Common myeloid progenitor, CD34-positive (primary cell): ENCODE results near the gene NGB.
A peak's percentile ranks its signal among the peaks of the same experiment; 100 is the strongest.

Experiments used
- CTCF ChIA-PET: fragments of 350-600 bp; sonication (Branson Sonifier 250); formaldehyde crosslinking; loops from one replicate; lab custom pipeline; 2021; ENCODE audit warnings: antibody characterized with exemption; lab: Charles Lee
- POLR2A ChIA-PET: fragments of 350-600 bp; sonication (Branson Sonifier 250); formaldehyde crosslinking; loops from one replicate; lab custom pipeline; 2021; ENCODE audit warnings: antibody characterized with exemption; lab: Charles Lee
- DNase-seq, 3 donors: peaks; one replicate each; pipeline versions ENCODE4 v3.0.0 to v3.0.0-alpha.2; 2013
- H3K27ac ChIP-seq, 2 experiments: 1 replicate in 1 of 2; 2 replicates in 1 of 2; pipeline ENCODE4 v1.7.0; 2013; ENCODE audit warnings: inconsistent platforms in 2 of 2, low read length in 2 of 2, mild to moderate bottlenecking in 2 of 2, low read depth in 1 of 2, moderate library complexity in 1 of 2; ENCODE audit not compliant: severe bottlenecking in 2 of 2, insufficient read depth in 1 of 2, poor library complexity in 1 of 2
- H3K27me3 ChIP-seq, 5 experiments: replicated peaks in 2 of 5; 1 replicate in 3 of 5; 2 replicates in 2 of 5; pipeline versions ENCODE4 v1.6.1 to v1.7.0; 2013; ENCODE audit warnings: low read length in 4 of 5, mild to moderate bottlenecking in 2 of 5, moderate library complexity in 2 of 5, inconsistent platforms in 1 of 5; ENCODE audit not compliant: insufficient read depth in 5 of 5, control insufficient read depth in 4 of 5
- H3K36me3 ChIP-seq, 4 experiments: 1 replicate in 2 of 4; 2 replicates in 2 of 4; pipeline versions ENCODE4 v1.6.1 to v1.7.0; 2013; ENCODE audit warnings: low read length in 3 of 4, control low read depth in 1 of 4, mild to moderate bottlenecking in 1 of 4; ENCODE audit not compliant: control insufficient read depth in 4 of 4, insufficient read depth in 4 of 4
- H3K4me1 ChIP-seq, 4 experiments: 1 replicate in 3 of 4; 2 replicates in 1 of 4; pipeline versions ENCODE4 v1.6.1 to v1.7.1; 2013; ENCODE audit warnings: low read length in 3 of 4, mild to moderate bottlenecking in 3 of 4, control low read depth in 1 of 4, inconsistent platforms in 1 of 4, moderate library complexity in 1 of 4; ENCODE audit not compliant: control insufficient read depth in 4 of 4, insufficient read depth in 4 of 4; ENCODE audit errors: control extremely low read depth in 1 of 4
- H3K4me3 ChIP-seq, 7 experiments: 1 replicate in 4 of 7; 2 replicates in 3 of 7; pipeline versions ENCODE4 v1.5.1 to v1.7.0; 2013; ENCODE audit warnings: mild to moderate bottlenecking in 7 of 7, low read length in 6 of 7, moderate library complexity in 6 of 7, inconsistent platforms in 2 of 7, low read depth in 2 of 7, control low read depth in 1 of 7; ENCODE audit not compliant: insufficient read depth in 4 of 7, control insufficient read depth in 1 of 7; ENCODE audit errors: extremely low read depth in 1 of 7
- H3K9me3 ChIP-seq, 5 experiments: 1 replicate in 4 of 5; 2 replicates in 1 of 5; pipeline versions ENCODE4 v1.6.1 to v1.7.1; 2013; ENCODE audit warnings: low read length in 4 of 5, mild to moderate bottlenecking in 2 of 5, inconsistent platforms in 1 of 5, low read depth in 1 of 5, moderate library complexity in 1 of 5; ENCODE audit not compliant: control insufficient read depth in 4 of 5, insufficient read depth in 2 of 5; ENCODE audit errors: control extremely low read depth in 1 of 5
- WGBS: methylation state at CpG from one replicate; pipeline ENCODE4 v1.1.5; 2013; ENCODE audit not compliant: insufficient coverage; 5-methylcytosine and 5-hydroxymethylcytosine counted together

NGB gene

DNA sequence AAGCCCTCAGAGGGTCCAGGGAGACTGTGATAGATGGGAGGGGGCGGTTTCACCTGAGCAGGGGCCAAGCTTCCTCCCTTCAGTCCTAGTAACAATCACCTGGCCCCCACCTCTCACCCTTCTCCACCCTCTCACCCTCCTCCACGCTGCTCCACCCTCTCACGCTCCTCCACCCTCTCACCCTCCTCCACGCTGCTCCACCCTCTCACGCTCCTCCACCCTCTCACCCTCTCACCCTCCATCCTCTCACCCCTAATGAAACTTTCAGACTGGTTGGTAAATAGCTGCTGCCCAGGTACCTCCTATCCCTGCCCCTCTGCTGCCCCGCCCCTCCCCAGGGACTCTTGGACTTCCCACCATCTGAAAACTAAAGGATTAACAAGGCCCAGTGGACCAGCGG lies 34.2 kb downstream of the NGB start:
- Histone ChIP-seq H3K4me1 (peaks cover 0 to 4% (median 0%) of the 10 kb centered on the region in 4 experiments), H3K27me3 (no peaks in the 10 kb centered on the region), H3K27ac (no peak overlapping the region), H3K9me3 (no peaks in the 10 kb centered on the region), H3K4me3 (no peak overlapping the region), H3K36me3 (no peaks in the 10 kb centered on the region)
- no peak for DNase-seq
- 95% methylated on average over 4 of the region's 7 CpGs for WGBS
- ChIA-PET CTCF (interaction anchor here (1.3 to 1.4 kb wide), 4 partner anchors 12 to 85 kb away, joined by 3 to 4 read pairs (median 4); no protein-coding TSS in a partner anchor), POLR2A (no interaction called here)

DNA sequence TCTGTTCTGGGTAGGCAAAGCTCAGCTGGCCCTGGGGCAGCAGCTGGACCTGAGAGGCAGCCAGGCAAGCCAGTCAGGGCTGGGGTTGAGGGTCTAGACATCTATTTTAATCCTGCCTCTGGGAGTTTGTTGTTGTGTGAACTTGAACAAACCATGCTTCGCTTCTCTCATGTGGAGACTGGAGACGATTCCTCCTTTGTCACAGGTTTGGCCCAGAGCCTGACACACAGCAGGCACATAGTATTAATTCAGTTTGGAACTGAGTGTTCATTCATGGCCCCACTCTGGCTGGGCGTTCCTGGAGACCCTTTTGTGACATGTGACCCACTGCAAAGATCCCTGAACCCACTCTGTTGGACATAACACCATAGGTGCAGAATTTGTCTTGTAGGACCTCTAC lies 39.3 kb downstream of the NGB start:
- Histone ChIP-seq H3K4me3 (no peak overlapping the region), H3K4me1 (no peaks in the 10 kb centered on the region), H3K36me3 (no peaks in the 10 kb centered on the region), H3K9me3 (no peaks in the 10 kb centered on the region), H3K27ac (no peak overlapping the region), H3K27me3 (no peaks in the 10 kb centered on the region)
- DNase-seq: no peak
- CTCF ChIA-PET: no interaction called here
- POLR2A ChIA-PET: no interaction called here
- WGBS: 94% methylated on average over 3 of the region's 3 CpGs

- DNase-seq: no peak
- 96% methylated on average over 2 of the region's 2 CpGs for WGBS
- H3K4me3 ChIP-seq: no peak overlapping the region
- no peaks in the 10 kb centered on the region for H3K36me3 ChIP-seq
- H3K27ac ChIP-seq: no peak overlapping the region
- ChIA-PET POLR2A (no interaction called here), CTCF (interaction anchor here (0.6 kb wide), 1 partner anchor 14 kb away, joined by 3 read pairs; no protein-coding TSS in a partner anchor)
- no peaks in the 10 kb centered on the region for H3K9me3 ChIP-seq
- H3K4me1 ChIP-seq: no peaks in the 10 kb centered on the region
- H3K27me3 ChIP-seq: no peaks in the 10 kb centered on the region
These were observed 40.1 kb downstream of the NGB start for GRCh38 chr14:77230914-77231313.

DNA sequence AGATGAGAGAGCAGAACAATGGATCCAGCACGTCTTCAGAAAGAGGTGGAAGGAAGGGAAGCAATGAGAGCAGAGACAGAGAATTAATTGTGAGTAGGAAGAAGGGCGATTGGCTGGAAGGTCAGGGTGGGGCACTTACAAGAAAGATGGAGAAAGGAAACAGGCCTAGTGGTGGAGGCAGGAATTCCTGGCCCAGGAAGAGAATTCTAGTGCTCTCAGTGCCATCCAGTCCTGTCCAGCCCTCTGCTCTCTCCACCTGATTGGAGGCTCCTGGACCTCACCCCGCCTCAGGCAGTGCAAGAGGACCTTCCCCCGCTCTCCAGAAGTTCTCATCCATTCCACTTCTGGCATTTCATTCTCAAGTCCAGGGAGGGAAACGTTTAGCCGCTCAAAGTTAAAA lies 43.0 kb downstream of the NGB start:
- Histone ChIP-seq H3K36me3 (no peaks in the 10 kb centered on the region), H3K9me3 (no peaks in the 10 kb centered on the region), H3K4me1 (peaks cover 0 to 4% (median 0%) of the 10 kb centered on the region in 4 experiments), H3K27ac (no peak overlapping the region), H3K4me3 (no peak overlapping the region), H3K27me3 (peaks cover 0 to 5% (median 0%) of the 10 kb centered on the region in 5 experiments)
- CTCF ChIA-PET: interaction anchor here (0.6 kb wide), 1 partner anchor 11 kb away, joined by 4 read pairs; no protein-coding TSS in a partner anchor
- POLR2A ChIA-PET: no interaction called here
- 73% methylated on average over 4 of the region's 6 CpGs for WGBS
- DNase-seq: no peak

- Histone ChIP-seq H3K4me3 (no peak overlapping the region), H3K36me3 (no peaks in the 10 kb centered on the region), H3K27ac (no peak overlapping the region), H3K27me3 (peaks cover 0 to 5% (median 0%) of the 10 kb centered on the region in 5 experiments), H3K9me3 (no peaks in the 10 kb centered on the region), H3K4me1 (peaks cover 0 to 4% (median 0%) of the 10 kb centered on the region in 4 experiments)
- ChIA-PET CTCF (interaction anchor here (1.0 to 1.2 kb wide), 2 partner anchors 13 to 74 kb away, joined by 3 to 4 read pairs; no protein-coding TSS in a partner anchor), POLR2A (no interaction called here)
- no peak for DNase-seq
- 93% methylated on average over 13 of the region's 14 CpGs for WGBS
These were observed 45.0 kb downstream of the NGB start for GRCh38 chr14:77225892-77226557.

DNA sequence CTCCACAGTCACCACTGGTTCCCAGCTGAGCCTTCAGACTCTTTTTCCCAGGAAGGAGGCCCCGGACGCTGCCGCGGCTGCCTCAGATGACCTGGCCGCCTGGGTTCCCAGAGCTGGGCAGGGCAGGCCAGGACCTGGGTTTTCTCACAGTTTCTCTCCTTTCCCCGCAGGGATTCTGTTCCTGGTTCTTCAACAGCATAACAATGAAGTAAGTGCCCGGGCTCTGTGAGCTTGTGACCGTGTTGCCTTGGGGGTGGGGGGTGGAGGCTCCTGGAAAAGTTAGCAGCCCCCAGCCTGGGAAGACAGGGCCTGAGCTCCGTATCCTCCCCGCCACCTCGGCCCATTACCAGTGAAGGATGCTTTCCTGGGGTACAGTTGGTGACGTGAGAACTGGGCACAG lies 45.8 kb downstream of the NGB start:
- no peak for DNase-seq
- no peaks in the 10 kb centered on the region for H3K9me3 ChIP-seq
- POLR2A ChIA-PET: no interaction called here
- H3K4me3 ChIP-seq: no peak overlapping the region
- CTCF ChIA-PET: interaction anchor here (0.9 to 1.0 kb wide), 2 partner anchors 12 to 14 kb away, joined by 4 read pairs; no protein-coding TSS in a partner anchor
- H3K4me1 ChIP-seq: peaks cover 0 to 4% (median 0%) of the 10 kb centered on the region in 4 experiments
- peaks cover 0 to 5% (median 0%) of the 10 kb centered on the region in 5 experiments for H3K27me3 ChIP-seq
- no peak overlapping the region for H3K27ac ChIP-seq
- no peaks in the 10 kb centered on the region for H3K36me3 ChIP-seq
- 95% methylated on average over 12 of the region's 12 CpGs for WGBS

- CTCF ChIA-PET: interaction anchor here (1.5 kb wide), 1 partner anchor 92 kb away, joined by 4 read pairs; no protein-coding TSS in a partner anchor
- Histone ChIP-seq H3K36me3 (no peaks in the 10 kb centered on the region), H3K27ac (no peak overlapping the region), H3K9me3 (no peaks in the 10 kb centered on the region), H3K4me1 (peaks cover 0 to 9% (median 3%) of the 10 kb centered on the region in 4 experiments), H3K27me3 (peaks cover 0 to 11% (median 0%) of the 10 kb centered on the region in 5 experiments), H3K4me3 (no peak overlapping the region)
- peak in 2 of 3 donors; percentile 20 to 28 for DNase-seq
- POLR2A ChIA-PET: interaction anchor here (0.6 kb wide), 1 partner anchor 140 kb away, joined by 3 read pairs; no protein-coding TSS in a partner anchor
- WGBS: 20% methylated on average over 3 of the region's 4 CpGs
These were observed 46.8 kb downstream of the NGB start for GRCh38 chr14:77224212-77224611.
